ENCODE measurements around the gene VIPR2. TPM values are rescaled to one million over a fixed set of nuclear protein-coding genes. Genes with fewer than 3 reads are reported as not detected.

Gene VIPR2
- total and polyA plus RNA-seq, 2 experiments from 2014 or later = 2.2 to 2.4 TPM

- TF ChIP-seq CTCF (IDR thresholded peaks at IDR 0.05; ENCODE audit: low read depth, low read length) = no peak
- H3K4me3 ChIP-seq = no peak overlapping the region
- no peaks in the 10 kb centered on the region for H3K27me3 ChIP-seq
- DNase-seq (ENCODE audit: low read depth in 1 of 2, low spot score in 1 of 2) = no peak
- no peak overlapping the region for H3K27ac ChIP-seq
- no peaks in the 10 kb centered on the region for H3K9me3 ChIP-seq (ENCODE audit: low read depth)
- H3K4me1 ChIP-seq (ENCODE audit: low read depth) = peaks cover 8% of the 10 kb centered on the region
- H3K36me3 ChIP-seq = no peaks in the 10 kb centered on the region
Observed at GRCh38 chr7:159098811-159099655, 45.6 kb downstream of the VIPR2 start.

- Histone ChIP-seq H3K4me3 (no peak overlapping the region), H3K36me3 (no peaks in the 10 kb centered on the region), H3K27ac (no peak overlapping the region), H3K4me1 (ENCODE audit: low read depth) (peaks cover 8% of the 10 kb centered on the region), H3K9me3 (ENCODE audit: low read depth) (no peaks in the 10 kb centered on the region), H3K27me3 (no peaks in the 10 kb centered on the region)
- no peak for TF ChIP-seq CTCF (IDR thresholded peaks at IDR 0.05; ENCODE audit: low read depth, low read length)
- no peak for DNase-seq (ENCODE audit: low read depth in 1 of 2, low spot score in 1 of 2)
Observed at GRCh38 chr7:159098424-159098786, 46.3 kb downstream of the VIPR2 start.

GRCh38 chr7:159097661-159098423 lies 46.8 kb downstream of the VIPR2 start:
- no peak overlapping the region for H3K4me3 ChIP-seq

GRCh38 chr7:159096736-159097581 lies 47.7 kb downstream of the VIPR2 start:
- peak overlapping the region; percentile 82 for H3K27ac ChIP-seq
- no peak for TF ChIP-seq CTCF (IDR thresholded peaks at IDR 0.05; ENCODE audit: low read depth, low read length)
- peak in 1 of 2 donors; percentile 61 for DNase-seq (ENCODE audit: low read depth in 1 of 2, low spot score in 1 of 2)
- no peak overlapping the region for H3K4me3 ChIP-seq
- no peaks in the 10 kb centered on the region for H3K27me3 ChIP-seq
- no peaks in the 10 kb centered on the region for H3K36me3 ChIP-seq
- H3K4me1 ChIP-seq (ENCODE audit: low read depth) = peaks cover 8% of the 10 kb centered on the region
- H3K9me3 ChIP-seq (ENCODE audit: low read depth) = no peaks in the 10 kb centered on the region

More at GRCh38 chr7:159097661-159098423, 46.8 kb downstream of the VIPR2 start:
- no peaks in the 10 kb centered on the region for H3K9me3 ChIP-seq (ENCODE audit: low read depth)
- no peak for DNase-seq (ENCODE audit: low read depth in 1 of 2, low spot score in 1 of 2)
- no peaks in the 10 kb centered on the region for H3K27me3 ChIP-seq
- peaks cover 8% of the 10 kb centered on the region for H3K4me1 ChIP-seq (ENCODE audit: low read depth)
- TF ChIP-seq CTCF (IDR thresholded peaks at IDR 0.05; ENCODE audit: low read depth, low read length) = no peak
- peak overlapping the region; percentile 82 for H3K27ac ChIP-seq
- no peaks in the 10 kb centered on the region for H3K36me3 ChIP-seq

GRCh38 chr7:159095979-159096411 lies 48.7 kb downstream of the VIPR2 start:
- no peak for DNase-seq (ENCODE audit: low read depth in 1 of 2, low spot score in 1 of 2)
- no peaks in the 10 kb centered on the region for H3K9me3 ChIP-seq (ENCODE audit: low read depth)
- peaks cover 8% of the 10 kb centered on the region for H3K4me1 ChIP-seq (ENCODE audit: low read depth)
- no peaks in the 10 kb centered on the region for H3K36me3 ChIP-seq
- no peak for TF ChIP-seq CTCF (IDR thresholded peaks at IDR 0.05; ENCODE audit: low read depth, low read length)
- H3K4me3 ChIP-seq = no peak overlapping the region
- no peak overlapping the region for H3K27ac ChIP-seq
- H3K27me3 ChIP-seq = no peaks in the 10 kb centered on the region

Data from cardiac muscle cell (in vitro differentiated cells and primary cell).